ENCODE measurements around the gene COPB1. TPM values are rescaled to one million over a fixed set of nuclear protein-coding genes. Genes with fewer than 3 reads are reported as not detected.
A peak's percentile ranks its signal among the peaks of the same experiment; 100 is the strongest.

The COPB1 gene
- polyA plus RNA-seq, 1 donor (not counting 4 experiments of a cell fraction or from before 2014, with no cell fraction given), result 169 TPM

DNA sequence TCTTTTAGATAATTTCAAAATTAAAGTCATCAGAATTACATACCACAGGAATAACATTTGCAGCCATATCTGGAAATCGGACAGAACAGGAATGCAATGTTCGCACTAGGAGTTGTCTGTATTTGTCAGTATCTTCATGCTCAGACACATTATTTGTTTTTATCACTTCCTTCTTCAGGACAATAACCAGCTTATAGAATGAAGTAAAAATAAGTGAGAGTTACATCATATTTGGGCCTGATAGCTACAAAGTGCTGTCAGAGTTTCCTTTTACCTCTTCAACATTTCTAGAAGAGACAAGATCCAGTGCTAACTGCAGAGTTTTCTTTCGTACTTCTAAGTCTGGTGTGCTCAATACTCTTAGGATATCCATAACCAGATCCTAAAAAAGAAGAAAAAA is 18.9 kb downstream of the COPB1 start:
- Histone ChIP-seq H3K9me3 (ENCODE audit: control insufficient read depth, low read depth, low read length) (no peaks in the 10 kb centered on the region), H3K9ac (ENCODE audit: control insufficient read depth, extremely low read depth, insufficient read depth, low read length) (no peak overlapping the region), H3K79me2 (ENCODE audit: control insufficient read depth, insufficient read depth, low read length) (peaks cover 5% of the 10 kb centered on the region), H3K4me3 (ENCODE audit: control insufficient read depth in 2 of 3, extremely low read depth in 1 of 3, insufficient read depth in 2 of 3, low read depth in 1 of 3, low read length in 3 of 3) (no peak overlapping the region), H3K27me3 (ENCODE audit: control insufficient read depth, extremely low read depth, insufficient read depth, low read length) (no peaks in the 10 kb centered on the region), H3K36me3 (ENCODE audit: control insufficient read depth in 2 of 2, extremely low read depth in 1 of 2, insufficient read depth in 2 of 2, low read length in 2 of 2) (peaks cover 25 to 28% of the 10 kb centered on the region in 2 experiments), H3K4me1 (ENCODE audit: control insufficient read depth, extremely low read depth, insufficient read depth, low read length) (peaks cover 8% of the 10 kb centered on the region), H4K20me1 (ENCODE audit: control insufficient read depth, extremely low read depth, insufficient read depth, low read length) (no peaks in the 10 kb centered on the region), H3K27ac (ENCODE audit: control insufficient read depth, insufficient read depth, low read length) (peak overlapping the region; percentile 60), H2AFZ (ENCODE audit: control insufficient read depth, low read length) (no peak overlapping the region), H3K9me1 (ENCODE audit: control insufficient read depth, extremely low read depth, insufficient read depth, low read length) (no peaks in the 10 kb centered on the region), H3K4me2 (ENCODE audit: control insufficient read depth, extremely low read depth, insufficient read depth, low read depth, low read length) (peak overlapping the region; percentile 10)
- DNase-seq (ENCODE audit: low read depth, low spot score), result no peak
- dilution Hi-C loops (cut with MboI; ENCODE audit: extremely low pct_ligation_motif_present, low sequenced_read_pairs), result no loop called here
- TF ChIP-seq, protein P1, sequence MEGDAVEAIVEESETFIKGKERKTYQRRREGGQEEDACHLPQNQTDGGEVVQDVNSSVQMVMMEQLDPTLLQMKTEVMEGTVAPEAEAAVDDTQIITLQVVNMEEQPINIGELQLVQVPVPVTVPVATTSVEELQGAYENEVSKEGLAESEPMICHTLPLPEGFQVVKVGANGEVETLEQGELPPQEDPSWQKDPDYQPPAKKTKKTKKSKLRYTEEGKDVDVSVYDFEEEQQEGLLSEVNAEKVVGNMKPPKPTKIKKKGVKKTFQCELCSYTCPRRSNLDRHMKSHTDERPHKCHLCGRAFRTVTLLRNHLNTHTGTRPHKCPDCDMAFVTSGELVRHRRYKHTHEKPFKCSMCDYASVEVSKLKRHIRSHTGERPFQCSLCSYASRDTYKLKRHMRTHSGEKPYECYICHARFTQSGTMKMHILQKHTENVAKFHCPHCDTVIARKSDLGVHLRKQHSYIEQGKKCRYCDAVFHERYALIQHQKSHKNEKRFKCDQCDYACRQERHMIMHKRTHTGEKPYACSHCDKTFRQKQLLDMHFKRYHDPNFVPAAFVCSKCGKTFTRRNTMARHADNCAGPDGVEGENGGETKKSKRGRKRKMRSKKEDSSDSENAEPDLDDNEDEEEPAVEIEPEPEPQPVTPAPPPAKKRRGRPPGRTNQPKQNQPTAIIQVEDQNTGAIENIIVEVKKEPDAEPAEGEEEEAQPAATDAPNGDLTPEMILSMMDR (optimal IDR thresholded peaks at IDR 0.05 in 1 of 3, IDR thresholded peaks at IDR 0.05 in 1 of 3, conservative IDR thresholded peaks at IDR 0.05 in 1 of 3; ENCODE audit: extremely low read depth in 1 of 3, insufficient read depth in 2 of 3, low read length in 3 of 3), result no peak
- no peak for TF ChIP-seq EZH2 (IDR thresholded peaks at IDR 0.05; ENCODE audit: low read length)
- no peak for FAIRE-seq

DNA sequence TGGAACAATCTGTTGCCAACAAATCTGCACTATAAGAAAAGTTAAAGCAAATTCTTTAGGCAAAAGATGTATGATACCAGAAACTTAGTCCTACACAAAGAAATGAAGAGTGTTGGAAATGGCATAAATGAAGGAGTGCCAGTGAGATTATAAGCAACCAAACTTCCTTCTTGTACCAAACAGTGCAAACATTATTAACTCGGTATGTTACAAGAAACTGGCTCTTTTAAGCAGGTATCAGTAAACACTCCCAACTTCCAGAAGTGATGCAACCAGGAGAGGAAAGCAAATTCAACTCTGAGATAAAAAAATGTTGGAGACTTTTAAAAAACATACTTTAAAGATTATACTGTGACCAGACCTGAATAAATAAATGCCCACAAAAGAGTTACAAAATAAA is 28.5 kb downstream of the COPB1 start:
- Histone ChIP-seq H3K36me3 (ENCODE audit: control insufficient read depth in 2 of 2, extremely low read depth in 1 of 2, insufficient read depth in 2 of 2, low read length in 2 of 2) (peaks cover 24 to 40% of the 10 kb centered on the region in 2 experiments), H3K4me3 (ENCODE audit: control insufficient read depth in 2 of 3, extremely low read depth in 1 of 3, insufficient read depth in 2 of 3, low read depth in 1 of 3, low read length in 3 of 3) (no peak overlapping the region), H3K4me1 (ENCODE audit: control insufficient read depth, extremely low read depth, insufficient read depth, low read length) (peaks cover 3% of the 10 kb centered on the region), H3K9me3 (ENCODE audit: control insufficient read depth, low read depth, low read length) (no peaks in the 10 kb centered on the region), H3K9ac (ENCODE audit: control insufficient read depth, extremely low read depth, insufficient read depth, low read length) (no peak overlapping the region), H4K20me1 (ENCODE audit: control insufficient read depth, extremely low read depth, insufficient read depth, low read length) (no peaks in the 10 kb centered on the region), H2AFZ (ENCODE audit: control insufficient read depth, low read length) (no peak overlapping the region), H3K27me3 (ENCODE audit: control insufficient read depth, extremely low read depth, insufficient read depth, low read length) (no peaks in the 10 kb centered on the region), H3K79me2 (ENCODE audit: control insufficient read depth, insufficient read depth, low read length) (peaks cover 1% of the 10 kb centered on the region), H3K4me2 (ENCODE audit: control insufficient read depth, extremely low read depth, insufficient read depth, low read depth, low read length) (no peak overlapping the region), H3K27ac (ENCODE audit: control insufficient read depth, insufficient read depth, low read length) (no peak overlapping the region), H3K9me1 (ENCODE audit: control insufficient read depth, extremely low read depth, insufficient read depth, low read length) (no peaks in the 10 kb centered on the region)
- no peak for TF ChIP-seq EZH2 (IDR thresholded peaks at IDR 0.05; ENCODE audit: low read length)
- TF ChIP-seq, protein P1 (optimal IDR thresholded peaks at IDR 0.05 in 1 of 3, IDR thresholded peaks at IDR 0.05 in 1 of 3, conservative IDR thresholded peaks at IDR 0.05 in 1 of 3; ENCODE audit: extremely low read depth in 1 of 3, insufficient read depth in 2 of 3, low read length in 3 of 3), result no peak
- DNase-seq (ENCODE audit: low read depth, low spot score), result no peak
- dilution Hi-C loops (cut with MboI; ENCODE audit: extremely low pct_ligation_motif_present, low sequenced_read_pairs), result no loop called here
- no peak for FAIRE-seq

Measured in keratinocyte (primary cell).